Activated T-cell treated with anti-CD3 and anti-CD28 coated beads for 4 hours (primary cell): ENCODE results near the gene RESP18.
A peak's percentile ranks its signal among the peaks of the same experiment; 100 is the strongest.
"Not testable (repeated sequence)": the region's sequence is repeated elsewhere in the genome, so short reads cannot be mapped to it uniquely, and the experiment has no call there.

Experiments used
- DNase-seq: peaks from one replicate; pipeline ENCODE4 v3.0.0-alpha.2; 2020

Gene RESP18

DNA sequence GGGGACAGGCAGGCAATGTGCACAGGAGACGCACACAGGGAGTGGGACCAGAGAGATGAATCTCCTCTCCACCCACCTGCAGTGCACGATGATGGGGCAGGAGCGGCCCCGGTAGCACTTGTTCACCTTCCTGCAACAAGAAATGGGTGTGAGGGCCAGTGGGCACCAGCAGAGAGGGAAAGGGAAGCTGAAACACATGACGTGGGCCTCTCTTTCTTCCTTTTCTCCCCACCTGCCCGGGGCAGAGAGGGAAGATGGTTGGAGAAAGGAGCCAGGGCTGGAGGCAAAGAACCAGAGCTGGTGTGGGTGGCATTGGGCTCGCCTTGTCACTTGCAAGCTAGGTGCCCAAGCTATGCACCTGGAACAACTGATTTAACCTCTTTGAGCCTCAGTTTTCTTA, 41.1 kb downstream of the RESP18 start:
- no peak for DNase-seq

GRCh38 chr2:219290381-219291171, 42.0 kb downstream of the RESP18 start:
- no peak for DNase-seq

GRCh38 chr2:219289537-219290361, 42.8 kb downstream of the RESP18 start:
- DNase-seq: no peak

DNA sequence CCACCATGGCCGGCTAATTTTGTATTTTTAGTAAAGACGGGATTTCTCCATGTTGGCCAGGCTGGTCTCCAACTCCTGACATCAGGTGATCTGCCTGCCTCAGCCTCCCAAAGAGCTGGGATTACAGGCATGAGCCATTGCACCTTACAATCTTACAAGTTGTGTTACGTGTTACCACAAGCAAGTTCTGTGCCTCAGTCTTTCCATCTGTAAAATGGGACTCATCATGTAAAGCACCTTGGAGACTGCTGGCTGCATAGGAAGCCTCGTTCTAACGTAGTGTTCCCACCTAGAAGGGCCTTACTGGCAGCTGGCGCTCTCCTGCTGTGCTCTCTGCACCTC, 43.4 kb downstream of the RESP18 start:
- DNase-seq: no peak

DNA sequence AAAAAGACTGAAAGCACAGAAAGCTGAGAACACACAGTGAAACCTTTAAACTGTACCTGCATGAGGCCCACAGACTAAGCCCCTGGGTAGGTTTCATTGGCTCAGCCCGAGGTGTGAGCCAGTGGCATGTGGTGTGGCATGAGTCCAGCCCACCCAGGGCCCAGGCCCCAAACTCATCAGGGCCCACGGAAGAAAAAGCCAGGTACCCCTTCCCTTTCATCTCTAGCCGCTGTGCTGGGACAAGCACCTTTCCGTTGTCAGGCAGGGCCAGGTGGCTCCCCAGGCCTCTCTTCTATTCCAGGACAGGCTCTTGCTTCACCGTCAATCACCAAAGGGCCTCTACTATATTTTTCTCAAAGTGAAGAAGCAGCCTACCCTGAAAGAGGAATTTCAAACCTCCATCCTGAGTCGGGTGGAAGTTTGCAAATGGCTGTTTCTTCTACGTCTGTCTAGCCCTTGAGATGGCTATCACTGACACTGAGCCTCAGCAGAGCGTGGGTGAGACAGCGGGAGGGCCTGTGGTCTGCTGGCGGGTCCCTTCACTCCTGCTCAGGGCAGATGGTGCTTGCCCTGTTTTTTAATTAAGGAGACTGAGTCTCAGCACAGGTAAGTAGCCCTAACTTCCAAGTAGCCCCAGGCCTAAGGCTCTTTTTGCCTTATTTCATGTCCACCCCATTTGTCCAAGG, 44.8 kb downstream of the RESP18 start:
- DNase-seq: no peak

GRCh38 chr2:219287116-219287440, 45.5 kb downstream of the RESP18 start:
- not testable (repeated sequence) for DNase-seq

DNA sequence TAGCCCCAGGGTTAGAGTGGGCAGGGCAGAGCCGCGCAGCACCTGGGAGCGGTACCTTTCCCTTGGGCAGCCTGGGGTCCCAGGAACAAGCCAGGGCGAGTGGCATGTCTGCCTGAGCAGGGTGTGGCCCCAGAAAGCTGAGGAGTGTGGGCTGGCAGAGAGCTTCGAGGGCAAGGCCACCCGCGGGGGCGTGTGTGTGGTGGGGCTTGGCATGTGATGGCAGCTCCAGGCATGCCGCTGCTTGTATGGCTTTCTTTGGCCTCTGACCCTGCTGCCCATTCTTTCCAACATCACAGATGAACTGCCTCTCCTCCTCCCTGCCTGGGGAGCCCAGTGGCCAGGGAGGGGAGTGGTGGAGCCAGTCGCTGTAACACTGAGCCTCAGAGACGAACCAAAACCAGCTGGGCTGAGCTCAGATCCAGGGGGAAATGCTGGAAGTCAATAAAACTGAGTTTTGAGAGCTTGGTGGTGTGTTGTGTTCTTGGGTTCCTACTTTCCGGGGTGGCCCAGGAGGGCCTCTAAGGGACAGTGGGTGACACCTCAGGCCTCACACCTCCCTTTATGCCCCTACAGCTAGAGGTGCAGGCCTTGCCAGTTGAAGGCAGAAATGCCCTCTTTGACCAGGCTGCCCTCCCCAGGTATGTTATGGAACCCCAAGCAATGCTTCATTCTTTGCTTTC, 46.0 kb downstream of the RESP18 start:
- DNase-seq: no peak

GRCh38 chr2:219285894-219286425, 46.6 kb downstream of the RESP18 start:
- no peak for DNase-seq

DNA sequence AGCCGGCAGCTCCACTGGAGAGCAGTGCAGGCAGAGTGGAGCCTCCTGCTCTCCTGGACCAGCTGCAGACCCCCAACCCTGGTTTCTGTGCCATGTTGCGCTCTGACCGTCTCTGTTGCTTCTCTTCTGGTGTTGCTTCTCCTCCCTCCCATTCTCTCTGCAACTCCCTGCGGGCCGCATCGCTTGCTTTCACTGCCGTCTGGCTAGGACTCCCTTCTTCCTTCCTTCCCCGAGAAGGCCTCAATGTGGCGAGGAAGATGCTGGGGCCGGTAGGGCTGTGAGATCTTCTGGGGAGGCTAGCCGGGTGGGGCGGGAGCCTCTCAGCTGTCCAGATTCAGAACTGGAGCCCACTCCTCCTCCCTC, 47.2 kb downstream of the RESP18 start:
- no peak for DNase-seq

GRCh38 chr2:219284501-219285372, 47.8 kb downstream of the RESP18 start:
- DNase-seq: no peak

DNA sequence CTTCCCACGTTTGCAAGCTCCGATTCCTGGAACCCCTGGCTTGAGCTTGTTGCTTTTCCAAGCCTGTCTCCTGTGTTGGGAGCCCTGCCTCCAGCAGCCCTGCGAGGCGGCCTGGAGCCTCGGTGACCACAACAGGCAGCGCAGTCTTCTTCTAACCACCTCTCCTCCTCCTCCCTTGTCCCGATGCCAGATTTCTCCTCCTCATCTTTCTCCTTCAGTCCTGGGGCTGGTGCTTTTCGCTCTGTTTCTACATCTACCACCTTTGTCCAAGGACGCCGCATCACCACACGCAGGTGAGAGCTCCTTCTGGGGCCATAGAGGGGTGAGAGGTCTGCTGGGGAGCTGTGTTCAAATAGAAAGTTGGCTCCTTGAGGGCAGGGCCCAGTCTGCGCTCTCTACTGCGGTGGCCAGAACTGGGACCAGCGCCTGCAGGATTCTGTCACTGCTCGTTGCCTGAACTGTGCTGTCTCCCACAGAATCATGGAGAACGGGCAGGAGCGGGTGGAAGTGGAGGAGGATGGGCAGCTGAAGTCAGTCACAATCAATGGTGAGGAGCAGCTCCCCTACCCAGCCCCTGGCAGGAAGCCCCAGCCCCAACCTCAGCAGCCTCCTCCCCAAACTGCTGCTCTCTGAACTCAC, 49.5 kb downstream of the RESP18 start:
- DNase-seq: no peak

GRCh38 chr2:219282375-219282774, 50.2 kb downstream of the RESP18 start:
- DNase-seq: no peak

DNA sequence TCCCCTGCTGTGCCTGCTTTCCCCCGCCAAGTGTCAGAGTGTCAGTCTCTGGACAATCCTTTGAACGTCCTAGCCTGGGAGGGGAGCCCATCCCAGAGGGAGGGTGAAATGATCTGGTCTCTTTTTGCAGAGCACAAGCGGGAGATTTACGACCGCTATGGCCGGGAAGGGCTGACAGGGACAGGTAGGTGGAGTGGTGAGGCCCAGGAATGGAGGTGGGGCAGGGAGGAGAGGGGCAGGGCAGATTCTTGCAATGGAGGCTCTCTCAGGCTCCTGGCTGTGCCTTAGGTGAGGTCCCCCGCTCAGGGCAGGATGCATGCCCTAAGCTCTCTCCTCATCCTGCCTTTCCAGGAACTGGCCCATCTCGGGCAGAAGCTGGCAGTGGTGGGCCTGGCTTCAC, 51.0 kb downstream of the RESP18 start:
- DNase-seq: no peak

GRCh38 chr2:219280651-219281050, 51.9 kb downstream of the RESP18 start:
- DNase-seq: no peak

- DNase-seq: no peak
These were observed 52.5 kb downstream of the RESP18 start for GRCh38 chr2:219279916-219280516.

- DNase-seq: peak; percentile 97
These were observed 53.2 kb downstream of the RESP18 start, which contains the start of gene DNAJB2 for GRCh38 chr2:219279151-219279915. DNAJB2 (plus strand) TSS chr2:219279366; CDS start chr2:219279834, 468 bp downstream.

- DNase-seq: no peak
These were observed 53.8 kb downstream of the RESP18 start for GRCh38 chr2:219278655-219279150.

- DNase-seq: peak; percentile 67
These were observed 54.6 kb downstream of the RESP18 start for GRCh38 chr2:219277703-219278654.
